ENCODE measurements around the gene SOX6.

SOX6 gene

DNA sequence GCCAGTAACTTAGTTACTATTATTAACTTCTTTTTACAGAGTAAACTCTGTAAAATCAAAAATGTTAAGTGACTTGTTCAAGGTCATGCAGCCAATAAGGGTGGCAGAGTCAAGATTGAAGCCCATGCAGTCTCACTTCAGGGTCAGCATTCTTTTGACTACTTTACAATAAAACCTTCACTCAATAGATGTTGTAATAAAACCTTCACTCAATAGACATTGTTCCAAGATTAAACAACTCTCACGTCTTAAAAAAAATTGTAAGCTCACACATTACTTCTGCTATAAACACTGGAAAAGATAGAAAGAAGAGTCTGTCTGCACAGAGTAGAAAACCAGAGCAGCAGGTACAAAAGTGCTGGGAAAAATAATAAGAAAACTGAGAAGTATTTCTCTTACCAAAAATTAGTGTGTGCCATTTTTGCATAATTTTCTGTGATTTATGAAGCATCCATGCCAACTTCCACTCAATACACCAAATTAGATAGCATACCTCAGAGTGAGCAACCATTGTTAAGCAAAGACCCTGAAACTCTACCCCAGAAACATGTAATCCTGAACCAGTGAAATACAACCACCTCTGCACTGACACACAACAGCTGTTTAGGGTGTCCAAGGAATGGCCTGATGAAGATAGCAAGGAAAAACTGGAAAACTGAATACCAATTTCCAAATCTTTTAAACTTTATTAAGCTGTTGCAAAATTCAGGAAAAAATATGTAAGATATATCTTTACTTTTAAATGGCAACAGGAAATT lies 4.9 kb upstream of the SOX6 start:
- Histone ChIP-seq H3K27ac (replicated peaks; ENCODE audit: low read length) (no peak overlapping the region), H3K9me3 (replicated peaks in 1 of 2; ENCODE audit: control insufficient read depth in 2 of 2, insufficient read depth in 1 of 2, low read depth in 1 of 2, low read length in 2 of 2) (no peaks in the 10 kb centered on the region), H3K4me1 (ENCODE audit: control insufficient read depth in 2 of 2, insufficient read depth in 1 of 2, low read depth in 1 of 2, low read length in 2 of 2) (peaks cover 1 to 13% of the 10 kb centered on the region in 2 donors), H2AK5ac (ENCODE audit: low read depth, low read length) (no peak overlapping the region), H2BK15ac (ENCODE audit: low read length) (no peak overlapping the region), H4K8ac (ENCODE audit: low read depth, low read length) (no peak overlapping the region), H3K18ac (ENCODE audit: low read length) (no peak overlapping the region), H3K4ac (ENCODE audit: low read length) (no peak overlapping the region), H3K14ac (ENCODE audit: low read length) (no peak overlapping the region), H2BK120ac (ENCODE audit: low read depth, low read length) (no peak overlapping the region), H3K4me2 (ENCODE audit: insufficient read depth, low read length, poor library complexity, severe bottlenecking) (no peak overlapping the region), H3K4me3 (ENCODE audit: low read length in 2 of 2) (no peak overlapping the region), H3K27me3 (ENCODE audit: control insufficient read depth in 3 of 3, insufficient read depth in 3 of 3, low read depth in 1 of 3, low read length in 3 of 3) (peaks cover 0 to 5% (median 0%) of the 10 kb centered on the region in 3 experiments), H3K79me1 (ENCODE audit: low read depth, low read length) (no peaks in the 10 kb centered on the region), H2BK12ac (ENCODE audit: low read length) (no peak overlapping the region), H3K23ac (ENCODE audit: low read depth, low read length, poor library complexity) (no peak overlapping the region), H2BK5ac (ENCODE audit: low read length) (no peak overlapping the region), H3K36me3 (replicated peaks in 1 of 2; ENCODE audit: control insufficient read depth in 2 of 2, insufficient read depth in 2 of 2, low read length in 2 of 2) (no peaks in the 10 kb centered on the region), H4K91ac (ENCODE audit: low read depth, low read length, poor library complexity) (no peak overlapping the region), H2AFZ (ENCODE audit: low read length) (no peak overlapping the region), H3K9ac (ENCODE audit: low read depth, low read length, poor library complexity) (no peak overlapping the region)
- DNase-seq (ENCODE audit: low spot score): no peak
- WGBS, 2 donors (ENCODE audit: extremely low coverage in 2 of 2, insufficient read length in 2 of 2, insufficient replicate concordance in 1 of 2): no CpG with 5 or more reads among the region's 1 CpG

DNA sequence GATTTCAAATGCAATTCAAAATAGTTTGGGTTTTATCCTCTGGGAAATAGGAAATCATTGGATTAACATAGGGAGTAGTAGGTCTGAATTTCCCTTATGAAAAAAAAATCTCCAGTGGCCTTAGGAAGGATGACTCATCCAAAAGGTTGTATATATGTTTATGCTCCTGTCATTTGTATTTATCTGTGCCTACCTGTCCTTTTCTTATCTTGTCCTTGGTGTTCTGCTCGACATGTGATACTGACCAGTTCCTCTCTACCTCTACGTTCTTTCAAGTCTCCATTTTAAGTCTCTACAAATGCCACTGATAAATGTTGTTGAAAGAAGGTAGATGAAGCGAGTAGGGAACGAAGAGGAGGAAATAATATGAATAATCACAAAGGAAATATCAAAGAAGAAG lies 3.0 kb upstream of the SOX6 start:
- WGBS, 2 donors (ENCODE audit: extremely low coverage in 2 of 2, insufficient read length in 2 of 2, insufficient replicate concordance in 1 of 2): 100% methylated on average over 2 of the region's 4 CpGs; no CpG with 5 or more reads in 1 of the 2 donors
- H4K91ac ChIP-seq (ENCODE audit: low read depth, low read length, poor library complexity): no peak overlapping the region
- DNase-seq (ENCODE audit: low spot score): no peak

GRCh38 chr11:16358726-16359125 lies 2.4 kb upstream of the SOX6 start:
- Histone ChIP-seq H3K36me3 (replicated peaks in 1 of 2; ENCODE audit: control insufficient read depth in 2 of 2, insufficient read depth in 2 of 2, low read length in 2 of 2) (no peaks in the 10 kb centered on the region), H3K4me3 (ENCODE audit: low read length in 2 of 2) (no peak overlapping the region), H2BK5ac (ENCODE audit: low read length) (no peak overlapping the region), H4K91ac (ENCODE audit: low read depth, low read length, poor library complexity) (no peak overlapping the region), H3K4me1 (ENCODE audit: control insufficient read depth in 2 of 2, insufficient read depth in 1 of 2, low read depth in 1 of 2, low read length in 2 of 2) (peaks cover 4 to 15% of the 10 kb centered on the region in 2 donors), H2BK120ac (ENCODE audit: low read depth, low read length) (no peak overlapping the region), H2AFZ (ENCODE audit: low read length) (no peak overlapping the region), H3K4me2 (ENCODE audit: insufficient read depth, low read length, poor library complexity, severe bottlenecking) (no peak overlapping the region), H3K27ac (replicated peaks; ENCODE audit: low read length) (no peak overlapping the region), H3K9me3 (replicated peaks in 1 of 2; ENCODE audit: control insufficient read depth in 2 of 2, insufficient read depth in 1 of 2, low read depth in 1 of 2, low read length in 2 of 2) (no peaks in the 10 kb centered on the region), H3K27me3 (ENCODE audit: control insufficient read depth in 3 of 3, insufficient read depth in 3 of 3, low read depth in 1 of 3, low read length in 3 of 3) (peaks cover 0 to 5% (median 0%) of the 10 kb centered on the region in 3 experiments), H2AK5ac (ENCODE audit: low read depth, low read length) (no peak overlapping the region), H3K18ac (ENCODE audit: low read length) (no peak overlapping the region), H3K4ac (ENCODE audit: low read length) (no peak overlapping the region), H3K14ac (ENCODE audit: low read length) (no peak overlapping the region), H2BK12ac (ENCODE audit: low read length) (no peak overlapping the region), H3K23ac (ENCODE audit: low read depth, low read length, poor library complexity) (no peak overlapping the region), H2BK15ac (ENCODE audit: low read length) (no peak overlapping the region), H4K8ac (ENCODE audit: low read depth, low read length) (no peak overlapping the region), H3K79me1 (ENCODE audit: low read depth, low read length) (no peaks in the 10 kb centered on the region), H3K9ac (ENCODE audit: low read depth, low read length, poor library complexity) (no peak overlapping the region)
- no peak for DNase-seq (ENCODE audit: low spot score)

More for the DNA sequence above, 3.0 kb upstream of the SOX6 start:
- Histone ChIP-seq H3K36me3 (replicated peaks in 1 of 2; ENCODE audit: control insufficient read depth in 2 of 2, insufficient read depth in 2 of 2, low read length in 2 of 2) (no peaks in the 10 kb centered on the region), H3K9ac (ENCODE audit: low read depth, low read length, poor library complexity) (no peak overlapping the region), H2BK15ac (ENCODE audit: low read length) (no peak overlapping the region), H3K4ac (ENCODE audit: low read length) (no peak overlapping the region), H2AFZ (ENCODE audit: low read length) (no peak overlapping the region), H3K4me1 (ENCODE audit: control insufficient read depth in 2 of 2, insufficient read depth in 1 of 2, low read depth in 1 of 2, low read length in 2 of 2) (peaks cover 4 to 15% of the 10 kb centered on the region in 2 donors), H2AK5ac (ENCODE audit: low read depth, low read length) (no peak overlapping the region), H3K27ac (replicated peaks; ENCODE audit: low read length) (no peak overlapping the region), H3K23ac (ENCODE audit: low read depth, low read length, poor library complexity) (no peak overlapping the region), H2BK12ac (ENCODE audit: low read length) (no peak overlapping the region), H2BK5ac (ENCODE audit: low read length) (no peak overlapping the region), H3K27me3 (ENCODE audit: control insufficient read depth in 3 of 3, insufficient read depth in 3 of 3, low read depth in 1 of 3, low read length in 3 of 3) (peaks cover 0 to 5% (median 0%) of the 10 kb centered on the region in 3 experiments), H3K4me3 (ENCODE audit: low read length in 2 of 2) (no peak overlapping the region), H3K14ac (ENCODE audit: low read length) (no peak overlapping the region), H3K4me2 (ENCODE audit: insufficient read depth, low read length, poor library complexity, severe bottlenecking) (no peak overlapping the region), H3K79me1 (ENCODE audit: low read depth, low read length) (no peaks in the 10 kb centered on the region), H2BK120ac (ENCODE audit: low read depth, low read length) (no peak overlapping the region), H3K18ac (ENCODE audit: low read length) (no peak overlapping the region), H3K9me3 (replicated peaks in 1 of 2; ENCODE audit: control insufficient read depth in 2 of 2, insufficient read depth in 1 of 2, low read depth in 1 of 2, low read length in 2 of 2) (no peaks in the 10 kb centered on the region), H4K8ac (ENCODE audit: low read depth, low read length) (no peak overlapping the region)

DNA sequence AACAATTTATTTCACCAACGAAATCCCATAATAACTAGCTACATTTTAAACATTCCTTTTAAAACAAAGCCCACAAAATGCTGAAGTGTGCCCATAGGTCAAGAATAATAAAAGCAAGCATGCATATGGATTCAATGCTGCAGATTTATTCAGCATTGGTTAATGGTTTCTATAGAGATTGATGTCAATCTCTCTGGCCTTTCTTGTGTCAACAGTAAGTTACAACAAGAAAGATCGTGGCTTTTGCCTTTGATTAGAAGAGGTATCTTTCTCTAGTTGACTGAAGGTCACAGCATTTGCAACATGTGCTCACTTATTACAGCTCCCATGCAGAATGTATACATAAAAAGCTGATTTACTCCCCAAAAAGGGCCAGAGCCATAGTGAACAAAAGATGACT lies 1.4 kb upstream of the SOX6 start:
- H3K27ac ChIP-seq (replicated peaks; ENCODE audit: low read length): no peak overlapping the region

More for the DNA sequence above, 1.4 kb upstream of the SOX6 start:
- Histone ChIP-seq H4K91ac (ENCODE audit: low read depth, low read length, poor library complexity) (no peak overlapping the region), H3K4ac (ENCODE audit: low read length) (no peak overlapping the region), H2BK120ac (ENCODE audit: low read depth, low read length) (no peak overlapping the region), H2BK12ac (ENCODE audit: low read length) (no peak overlapping the region), H3K9me3 (replicated peaks in 1 of 2; ENCODE audit: control insufficient read depth in 2 of 2, insufficient read depth in 1 of 2, low read depth in 1 of 2, low read length in 2 of 2) (no peaks in the 10 kb centered on the region), H3K18ac (ENCODE audit: low read length) (no peak overlapping the region), H2BK15ac (ENCODE audit: low read length) (no peak overlapping the region), H3K36me3 (replicated peaks in 1 of 2; ENCODE audit: control insufficient read depth in 2 of 2, insufficient read depth in 2 of 2, low read length in 2 of 2) (no peaks in the 10 kb centered on the region), H3K4me2 (ENCODE audit: insufficient read depth, low read length, poor library complexity, severe bottlenecking) (no peak overlapping the region), H3K14ac (ENCODE audit: low read length) (no peak overlapping the region), H3K27me3 (ENCODE audit: control insufficient read depth in 3 of 3, insufficient read depth in 3 of 3, low read depth in 1 of 3, low read length in 3 of 3) (peaks cover 0 to 5% (median 0%) of the 10 kb centered on the region in 3 experiments), H2AK5ac (ENCODE audit: low read depth, low read length) (no peak overlapping the region), H4K8ac (ENCODE audit: low read depth, low read length) (no peak overlapping the region), H3K4me3 (ENCODE audit: low read length in 2 of 2) (no peak overlapping the region), H3K23ac (ENCODE audit: low read depth, low read length, poor library complexity) (no peak overlapping the region), H2BK5ac (ENCODE audit: low read length) (no peak overlapping the region), H3K79me1 (ENCODE audit: low read depth, low read length) (no peaks in the 10 kb centered on the region), H3K9ac (ENCODE audit: low read depth, low read length, poor library complexity) (no peak overlapping the region), H2AFZ (ENCODE audit: low read length) (no peak overlapping the region), H3K4me1 (ENCODE audit: control insufficient read depth in 2 of 2, insufficient read depth in 1 of 2, low read depth in 1 of 2, low read length in 2 of 2) (peaks cover 4 to 15% of the 10 kb centered on the region in 2 donors)
- WGBS, 2 donors (ENCODE audit: extremely low coverage in 2 of 2, insufficient read length in 2 of 2, insufficient replicate concordance in 1 of 2): 100% methylated on average over 1 of the region's 2 CpGs; no CpG with 5 or more reads in 1 of the 2 donors
- DNase-seq (ENCODE audit: low spot score): no peak

Measured in neuronal stem cell (in vitro differentiated cells).